Vagina (tissue), 2 donors: ENCODE measurements around the gene DRD1. TPM values are rescaled to one million over a fixed set of nuclear protein-coding genes. Genes with fewer than 3 reads are reported as not detected.
A peak's percentile ranks its signal among the peaks of the same experiment; 100 is the strongest.
"Not testable (repeated sequence)": the region's sequence is repeated elsewhere in the genome, so short reads cannot be mapped to it uniquely, and the experiment has no call there.

Experiments
- DNase-seq, 2 donors: peaks; one replicate each; pipeline ENCODE4 v3.0.0-alpha.2; 2017; ENCODE audit errors: extremely low spot score in 2 of 2
- H3K27ac ChIP-seq: fragments of 200-600 bp; sonication (generic); one replicate; pipeline ENCODE4 v1.5.1; 2019
- H3K27me3 ChIP-seq: fragments of 200-600 bp; sonication (generic); one replicate; pipeline ENCODE4 v1.5.1; 2019
- H3K36me3 ChIP-seq, 2 donors: fragments of 200-600 bp; sonication (generic); one replicate each; pipeline ENCODE4 v1.5.1; 2017 to 2019
- H3K4me1 ChIP-seq: fragments of 200-600 bp; sonication (generic); one replicate; pipeline ENCODE4 v1.5.1; 2019
- H3K4me3 ChIP-seq, 2 donors: fragments of 200-600 bp; sonication (generic); 1 replicate in 1 of 2; 2 replicates in 1 of 2; pipeline ENCODE4 v1.5.1; 2016 to 2019
- H3K9me3 ChIP-seq: fragments of 200-600 bp; sonication (generic); one replicate; pipeline ENCODE4 v1.5.1; 2019
- POLR2A ChIP-seq, 2 donors: fragments of 450-650 bp; IDR thresholded peaks; one replicate each; pipeline ENCODE4 v1.6.1; 2017; ENCODE audit warnings: antibody characterized with exemption in 2 of 2, mild to moderate bottlenecking in 2 of 2, moderate library complexity in 2 of 2
- POLR2AphosphoS5 ChIP-seq, 2 donors: sonication (generic); formaldehyde crosslinking; IDR thresholded peaks; one replicate each; pipeline ENCODE4 v1.9.0; 2017; ENCODE audit warnings: antibody characterized with exemption in 2 of 2, mild to moderate bottlenecking in 2 of 2, low read depth in 1 of 2; ENCODE audit not compliant: insufficient read depth in 1 of 2
- intact Hi-C: fragments of 100-400 bp; cut with DNase I; formaldehyde crosslinking; loops from one replicate; pipeline ENCODE4 v1.15.1; 2023
- total RNA-seq: library from RNA; depleted of rRNA; stranded (reverse); fragments of >200 nt; gene quantifications from one replicate; pipeline ENCODE4 v1.2.3, GENCODE V29; 2016
- TF ChIP-seq, protein P1 (sequence below), 3 experiments: fragments of 450-650 bp in 2 of 3; fragments of 200-600 bp in 1 of 3; sonication (generic) in 1 of 3; IDR thresholded peaks; one replicate each; pipeline ENCODE4 v1.5.1; 2017 to 2019; ENCODE audit warnings: antibody characterized with exemption in 3 of 3, mild to moderate bottlenecking in 2 of 3, moderate library complexity in 2 of 3

DRD1 gene
- total RNA-seq, 1 donor from 2014 or later, result not detected

DNA sequence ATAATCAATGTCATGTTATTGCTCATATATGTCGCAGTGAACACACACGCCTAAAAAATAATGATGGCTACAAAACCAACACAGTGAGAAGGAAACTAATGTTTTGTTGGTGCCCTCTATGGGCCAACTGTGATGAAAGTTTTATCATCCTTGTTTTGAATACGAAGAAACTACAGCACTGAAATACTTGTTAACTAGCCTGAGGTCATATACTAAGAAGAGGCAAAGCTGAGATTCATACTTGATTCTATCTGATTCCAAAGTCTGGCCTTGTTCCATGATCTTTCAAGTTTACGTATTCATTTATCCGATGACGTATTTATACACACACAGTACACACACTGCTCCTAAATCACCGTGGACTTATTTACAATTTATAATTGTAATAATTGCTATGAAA, 16.1 kb upstream of the DRD1 start:
- Histone ChIP-seq H3K27me3 (no peaks in the 10 kb centered on the region), H3K9me3 (no peaks in the 10 kb centered on the region), H3K36me3 (no peaks in the 10 kb centered on the region), H3K27ac (no peak overlapping the region), H3K4me1 (no peaks in the 10 kb centered on the region), H3K4me3 (no peak overlapping the region)
- no peak for TF ChIP-seq POLR2AphosphoS5 (IDR thresholded peaks at IDR 0.05; ENCODE audit: insufficient read depth in 1 of 2, low read depth in 1 of 2)
- TF ChIP-seq, protein P1, sequence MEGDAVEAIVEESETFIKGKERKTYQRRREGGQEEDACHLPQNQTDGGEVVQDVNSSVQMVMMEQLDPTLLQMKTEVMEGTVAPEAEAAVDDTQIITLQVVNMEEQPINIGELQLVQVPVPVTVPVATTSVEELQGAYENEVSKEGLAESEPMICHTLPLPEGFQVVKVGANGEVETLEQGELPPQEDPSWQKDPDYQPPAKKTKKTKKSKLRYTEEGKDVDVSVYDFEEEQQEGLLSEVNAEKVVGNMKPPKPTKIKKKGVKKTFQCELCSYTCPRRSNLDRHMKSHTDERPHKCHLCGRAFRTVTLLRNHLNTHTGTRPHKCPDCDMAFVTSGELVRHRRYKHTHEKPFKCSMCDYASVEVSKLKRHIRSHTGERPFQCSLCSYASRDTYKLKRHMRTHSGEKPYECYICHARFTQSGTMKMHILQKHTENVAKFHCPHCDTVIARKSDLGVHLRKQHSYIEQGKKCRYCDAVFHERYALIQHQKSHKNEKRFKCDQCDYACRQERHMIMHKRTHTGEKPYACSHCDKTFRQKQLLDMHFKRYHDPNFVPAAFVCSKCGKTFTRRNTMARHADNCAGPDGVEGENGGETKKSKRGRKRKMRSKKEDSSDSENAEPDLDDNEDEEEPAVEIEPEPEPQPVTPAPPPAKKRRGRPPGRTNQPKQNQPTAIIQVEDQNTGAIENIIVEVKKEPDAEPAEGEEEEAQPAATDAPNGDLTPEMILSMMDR (IDR thresholded peaks at IDR 0.05), result peak in 2 of 3 experiments; percentile 10 to 18
- intact Hi-C loops, result no loop called here
- DNase-seq, result no peak

DNA sequence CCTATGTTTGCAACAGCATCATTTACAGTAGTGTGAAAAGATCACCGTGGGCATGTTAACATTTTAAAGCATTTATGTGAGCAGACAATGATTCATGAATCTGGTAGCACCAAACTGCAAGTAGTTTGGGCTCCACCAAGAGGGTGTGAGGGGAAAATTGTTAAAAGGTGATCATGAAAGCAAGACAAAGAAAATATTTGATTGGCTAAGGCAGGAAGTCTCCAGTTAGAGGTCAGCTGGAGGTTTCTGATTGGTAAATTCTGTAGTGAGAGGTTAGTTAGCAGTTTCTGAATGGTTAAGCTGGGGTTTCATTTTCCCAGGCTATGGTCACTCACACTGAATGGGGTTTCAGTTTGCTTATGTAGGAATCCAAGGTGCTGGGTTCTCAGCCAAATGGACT, 13.5 kb upstream of the DRD1 start:
- Histone ChIP-seq H3K27me3 (no peaks in the 10 kb centered on the region), H3K4me1 (no peaks in the 10 kb centered on the region), H3K9me3 (no peaks in the 10 kb centered on the region), H3K4me3 (no peak overlapping the region), H3K36me3 (no peaks in the 10 kb centered on the region), H3K27ac (no peak overlapping the region)
- no peak for TF ChIP-seq POLR2A (IDR thresholded peaks at IDR 0.05)
- TF ChIP-seq, protein P1 (IDR thresholded peaks at IDR 0.05), result no peak
- TF ChIP-seq POLR2AphosphoS5 (IDR thresholded peaks at IDR 0.05; ENCODE audit: insufficient read depth in 1 of 2, low read depth in 1 of 2), result no peak
- intact Hi-C loops, result no loop called here
- no peak for DNase-seq

DNA sequence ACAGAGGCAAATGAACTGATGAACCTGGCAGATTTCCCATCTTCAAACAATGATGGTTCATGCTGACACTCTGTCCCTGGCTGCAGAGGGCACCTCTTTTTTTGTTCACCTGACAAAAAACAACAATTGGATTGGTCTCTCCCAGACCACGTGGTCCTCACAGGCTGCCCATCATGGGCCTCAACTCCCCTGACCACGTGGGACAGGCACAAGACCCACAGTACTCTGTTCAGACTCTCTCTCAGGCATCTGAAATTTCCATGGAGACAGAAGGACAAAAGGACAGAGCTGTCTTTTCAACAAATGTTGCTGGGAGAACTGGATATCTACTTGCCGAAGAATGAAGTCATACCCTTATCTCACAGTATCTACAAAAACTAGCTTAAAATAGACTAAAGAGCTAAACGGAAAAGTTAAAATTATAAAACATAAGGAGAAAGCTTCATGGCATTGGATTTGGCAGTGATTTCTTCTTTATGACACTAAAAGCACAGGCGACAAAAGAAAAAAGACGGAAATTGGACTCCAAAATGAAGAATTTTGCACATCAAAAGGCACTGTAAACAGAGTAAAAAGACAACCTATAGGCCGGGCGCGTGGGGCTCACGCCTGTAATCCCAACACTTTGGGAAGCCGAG, 12.2 kb upstream of the DRD1 start:
- no peak overlapping the region for H3K4me3 ChIP-seq
- no peaks in the 10 kb centered on the region for H3K27me3 ChIP-seq
- DNase-seq, result no peak
- intact Hi-C loops, result no loop called here
- no peaks in the 10 kb centered on the region for H3K36me3 ChIP-seq
- TF ChIP-seq, protein P1 (IDR thresholded peaks at IDR 0.05), result no peak
- no peak for TF ChIP-seq POLR2AphosphoS5 (IDR thresholded peaks at IDR 0.05; ENCODE audit: insufficient read depth in 1 of 2, low read depth in 1 of 2)
- TF ChIP-seq POLR2A (IDR thresholded peaks at IDR 0.05), result no peak
- no peaks in the 10 kb centered on the region for H3K4me1 ChIP-seq
- H3K9me3 ChIP-seq, result no peaks in the 10 kb centered on the region
- no peak overlapping the region for H3K27ac ChIP-seq

DNA sequence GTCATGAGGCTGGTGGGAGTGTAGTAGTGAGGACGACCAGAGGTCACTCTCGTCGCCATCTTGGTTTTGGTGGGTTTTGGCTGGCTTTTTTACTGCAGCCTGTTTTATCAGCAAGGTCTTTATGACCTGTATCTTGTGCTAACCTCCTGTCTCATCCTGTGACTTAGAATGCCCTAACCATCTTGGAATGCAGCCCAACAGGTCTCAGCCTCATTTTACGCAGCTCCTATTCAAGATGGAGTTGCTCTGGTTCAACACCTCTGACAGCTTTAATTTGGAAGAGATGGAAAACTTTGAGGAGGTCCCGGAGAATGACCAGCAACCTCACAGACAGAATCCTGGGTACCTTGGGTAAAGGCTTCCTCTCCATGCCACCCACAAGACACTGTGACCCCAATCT, 10.4 kb upstream of the DRD1 start:
- DNase-seq, H3K27me3 ChIP-seq, H3K27ac ChIP-seq, H3K9me3 ChIP-seq, intact Hi-C loops, H3K4me3 ChIP-seq, H3K36me3 ChIP-seq, H3K4me1 ChIP-seq: not testable (repeated sequence)

DNA sequence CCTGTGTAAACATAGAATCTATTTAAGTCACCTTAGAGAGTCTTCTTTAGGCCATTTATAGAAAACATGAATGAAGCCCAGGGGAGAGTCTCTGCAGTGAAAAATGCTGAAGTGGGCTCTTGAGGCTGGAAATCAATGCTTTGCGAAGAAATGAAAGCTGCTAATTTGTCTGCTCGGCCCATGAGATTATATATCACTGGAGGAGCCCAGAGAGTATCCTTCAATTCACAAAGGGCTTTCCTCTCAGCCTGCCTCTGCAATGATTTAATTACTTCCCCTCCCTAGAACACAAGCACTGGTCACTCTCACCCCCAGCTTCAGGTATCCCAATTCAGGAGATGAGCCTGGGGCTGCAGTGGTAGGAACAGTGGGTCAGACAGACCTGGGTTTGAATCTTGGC, 8.2 kb upstream of the DRD1 start:
- intact Hi-C loops, result no loop called here
- Histone ChIP-seq H3K27me3 (no peaks in the 10 kb centered on the region), H3K27ac (no peak overlapping the region), H3K9me3 (no peaks in the 10 kb centered on the region), H3K36me3 (no peaks in the 10 kb centered on the region), H3K4me1 (no peaks in the 10 kb centered on the region), H3K4me3 (no peak overlapping the region)
- no peak for TF ChIP-seq POLR2A (IDR thresholded peaks at IDR 0.05)
- TF ChIP-seq, protein P1 (IDR thresholded peaks at IDR 0.05), result no peak
- no peak for DNase-seq
